A673 (cell line): ENCODE results near the gene CBX4.

Experiments
- EZH2 ChIP-seq: fragments of 200-600 bp; sonication (generic); IDR thresholded peaks from 2 replicates; pipeline ENCODE4 v1.6.1; 2017; ENCODE audit warnings: borderline replicate concordance, low read depth, mild to moderate bottlenecking, mixed read lengths, antibody characterized with exemption, low read length; ENCODE audit not compliant: poor library complexity, severe bottlenecking
- TF ChIP-seq, protein P1 (sequence below): fragments of 300-800, 200-600 bp; sonication (generic); conservative IDR thresholded peaks from 2 replicates; pipeline ENCODE4 v1.5.1; 2017; ENCODE audit warnings: low read depth, mild to moderate bottlenecking, antibody characterized with exemption, low read length, moderate library complexity, mixed read lengths

DNA sequence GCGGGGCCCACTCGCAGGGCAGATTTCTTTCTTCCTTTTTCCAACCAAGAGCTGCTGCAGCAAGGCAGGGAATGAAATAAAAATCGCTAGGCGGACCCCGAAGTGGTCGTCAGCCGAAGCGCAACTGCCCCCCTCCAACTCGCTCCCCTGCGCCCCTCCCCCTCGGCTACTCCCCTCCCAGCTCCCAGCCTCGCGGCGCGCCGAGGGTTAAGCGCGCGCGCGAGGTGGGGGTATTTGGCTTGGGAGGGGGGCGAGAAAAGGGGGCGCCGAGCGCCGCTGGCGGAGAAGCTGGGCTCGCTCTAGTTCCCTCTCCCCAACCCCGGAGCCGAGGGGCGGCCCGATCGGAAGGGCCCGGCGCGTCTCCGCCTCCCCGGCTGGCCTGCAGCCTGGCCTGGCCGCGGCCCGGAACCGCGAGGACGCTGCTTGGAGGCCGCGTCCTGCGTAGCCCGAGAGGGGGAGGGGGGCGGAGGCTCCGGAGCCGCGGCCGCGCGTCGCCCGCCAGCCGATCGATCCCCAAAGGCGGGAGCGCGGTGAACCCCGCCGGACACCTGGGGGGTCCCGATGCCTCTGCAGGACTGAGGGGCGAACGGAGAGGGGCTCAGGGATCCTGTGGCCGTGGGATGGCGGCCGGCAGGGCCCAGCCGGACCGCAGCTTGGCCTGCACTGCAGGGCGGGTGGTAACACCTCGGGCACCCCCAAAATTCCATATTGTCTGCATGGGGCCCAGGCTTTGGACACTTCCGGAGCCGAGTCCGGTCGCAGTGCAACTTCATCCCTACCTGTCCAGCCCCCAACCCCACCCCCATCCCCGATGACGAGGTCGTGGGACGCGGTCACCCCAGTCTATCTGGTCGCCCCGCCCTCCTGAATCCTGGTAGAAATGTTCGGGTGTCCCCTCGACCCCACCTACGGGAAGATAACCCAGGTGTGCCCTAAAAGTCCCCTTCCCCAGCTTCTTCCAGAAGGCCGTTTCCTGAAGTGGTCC, 4.9 kb upstream of the CBX4 start:
- TF ChIP-seq, protein P1, sequence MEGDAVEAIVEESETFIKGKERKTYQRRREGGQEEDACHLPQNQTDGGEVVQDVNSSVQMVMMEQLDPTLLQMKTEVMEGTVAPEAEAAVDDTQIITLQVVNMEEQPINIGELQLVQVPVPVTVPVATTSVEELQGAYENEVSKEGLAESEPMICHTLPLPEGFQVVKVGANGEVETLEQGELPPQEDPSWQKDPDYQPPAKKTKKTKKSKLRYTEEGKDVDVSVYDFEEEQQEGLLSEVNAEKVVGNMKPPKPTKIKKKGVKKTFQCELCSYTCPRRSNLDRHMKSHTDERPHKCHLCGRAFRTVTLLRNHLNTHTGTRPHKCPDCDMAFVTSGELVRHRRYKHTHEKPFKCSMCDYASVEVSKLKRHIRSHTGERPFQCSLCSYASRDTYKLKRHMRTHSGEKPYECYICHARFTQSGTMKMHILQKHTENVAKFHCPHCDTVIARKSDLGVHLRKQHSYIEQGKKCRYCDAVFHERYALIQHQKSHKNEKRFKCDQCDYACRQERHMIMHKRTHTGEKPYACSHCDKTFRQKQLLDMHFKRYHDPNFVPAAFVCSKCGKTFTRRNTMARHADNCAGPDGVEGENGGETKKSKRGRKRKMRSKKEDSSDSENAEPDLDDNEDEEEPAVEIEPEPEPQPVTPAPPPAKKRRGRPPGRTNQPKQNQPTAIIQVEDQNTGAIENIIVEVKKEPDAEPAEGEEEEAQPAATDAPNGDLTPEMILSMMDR = no peak
- no peak for TF ChIP-seq EZH2
